Gastrocnemius medialis (tissue), 4 donors: Measurements from ENCODE around the gene PRKACB. TPM values are rescaled to one million over a fixed set of nuclear protein-coding genes. Genes with fewer than 3 reads are reported as not detected.
A peak's percentile ranks its signal among the peaks of the same experiment; 100 is the strongest.

ENCODE experiments used
- ATAC-seq, 2 donors: fragments of 150-250 bp; one replicate each; pipeline ENCODE4 v1.9.1; 2016
- DNase-seq, 2 donors: peaks; one replicate each; pipeline ENCODE4 v3.0.0-alpha.2; 2019
- H3K27ac ChIP-seq, 4 donors: fragments of 200-600 bp; sonication (generic); 1 replicate in 1 of 4; 2 replicates in 3 of 4; pipeline ENCODE4 v1.5.1; 2016 to 2018; ENCODE audit warnings: mild to moderate bottlenecking in 2 of 4, moderate library complexity in 1 of 4
- H3K27me3 ChIP-seq, 3 donors: fragments of 200-600 bp; sonication (generic) in 2 of 3; 1 replicate in 1 of 3; 2 replicates in 2 of 3; pipeline versions ENCODE4 v1.5.1 to v1.6.0; 2016 to 2019; ENCODE audit warnings: mild to moderate bottlenecking in 1 of 3, moderate library complexity in 1 of 3
- H3K36me3 ChIP-seq, 2 donors: fragments of 200-600 bp; sonication (generic) in 1 of 2; one replicate each; pipeline ENCODE4 v1.5.1; 2017 to 2018
- H3K4me1 ChIP-seq, 2 donors: fragments of 200-600 bp; sonication (generic) in 1 of 2; one replicate each; pipeline ENCODE4 v1.5.1; 2016 to 2017; ENCODE audit warnings: mild to moderate bottlenecking in 2 of 2
- H3K4me3 ChIP-seq, 4 donors: fragments of 200-600 bp; sonication (generic) in 3 of 4; 1 replicate in 1 of 4; 2 replicates in 3 of 4; pipeline ENCODE4 v1.5.1; 2016 to 2019; ENCODE audit warnings: mild to moderate bottlenecking in 2 of 4
- H3K9me3 ChIP-seq, 3 donors: fragments of 200-600 bp; sonication (generic) in 2 of 3; 1 replicate in 1 of 3; 2 replicates in 2 of 3; pipeline ENCODE4 v1.5.1; 2016 to 2019
- POLR2A ChIP-seq, 2 donors: fragments of 450-650 bp; IDR thresholded peaks; one replicate each; pipeline ENCODE4 v1.6.1; 2017; ENCODE audit warnings: antibody characterized with exemption in 2 of 2, mild to moderate bottlenecking in 2 of 2, moderate library complexity in 2 of 2
- in situ Hi-C, 4 donors: fragments of 200-750 bp; cut with MboI; loops; one replicate each; pipeline versions ENCODE4 v1.15.0 to v1.8.0; 2017; ENCODE audit warnings: low sequenced_read_pairs in 4 of 4
- intact Hi-C: fragments of 100-400 bp; cut with DNase I; formaldehyde crosslinking; loops from one replicate; pipeline ENCODE4 v1.15.1; 2023; ENCODE audit warnings: low total_unique reads
- total RNA-seq, 4 donors: library from RNA; depleted of rRNA; stranded (reverse); fragments of >200 nt; gene quantifications; one replicate each; pipeline versions ENCODE4 v1.1.0 to v1.2.3, GENCODE V29; 2016
- TF ChIP-seq, protein P1 (sequence below), 5 experiments: fragments of 450-650 bp in 3 of 5; fragments of 200-600 bp in 2 of 5; sonication (generic) in 2 of 5; IDR thresholded peaks in 4 of 5; conservative IDR thresholded peaks in 1 of 5; 1 replicate in 4 of 5; 2 replicates in 1 of 5; pipeline ENCODE4 v1.5.1; 2016 to 2019; ENCODE audit warnings: antibody characterized with exemption in 5 of 5, mild to moderate bottlenecking in 3 of 5, moderate library complexity in 3 of 5

Gene PRKACB
- total RNA-seq, 4 donors from 2014 or later, result 4.2 to 12.4 (median 7.0) TPM

DNA sequence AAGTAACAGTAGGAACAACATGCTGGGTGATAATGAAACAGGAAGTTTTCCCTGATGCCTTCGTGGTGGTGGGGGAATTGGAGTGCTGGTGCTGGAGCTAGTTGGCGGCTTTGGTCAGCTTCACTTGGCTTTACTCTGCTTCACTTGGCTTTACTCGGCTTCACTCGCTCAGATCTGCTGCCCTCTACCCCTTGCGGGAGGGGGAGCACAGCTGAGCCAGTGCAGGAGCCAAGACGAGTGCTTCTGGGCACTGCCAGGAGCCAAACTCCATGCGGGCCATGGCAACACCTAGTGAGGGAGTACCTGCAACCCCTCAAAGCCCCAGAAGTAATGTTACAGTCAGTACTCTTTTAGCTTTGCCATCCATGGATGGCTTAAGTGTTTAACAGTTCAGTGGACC lies 10.6 kb upstream of the PRKACB start:
- Histone ChIP-seq H3K9me3 (peaks cover 0 to 4% (median 0%) of the 10 kb centered on the region in 3 donors), H3K27me3 (no peaks in the 10 kb centered on the region), H3K36me3 (no peaks in the 10 kb centered on the region), H3K4me1 (no peaks in the 10 kb centered on the region), H3K4me3 (no peak overlapping the region), H3K27ac (no peak overlapping the region)
- no peak for TF ChIP-seq POLR2A (IDR thresholded peaks at IDR 0.05)
- TF ChIP-seq, protein P1, sequence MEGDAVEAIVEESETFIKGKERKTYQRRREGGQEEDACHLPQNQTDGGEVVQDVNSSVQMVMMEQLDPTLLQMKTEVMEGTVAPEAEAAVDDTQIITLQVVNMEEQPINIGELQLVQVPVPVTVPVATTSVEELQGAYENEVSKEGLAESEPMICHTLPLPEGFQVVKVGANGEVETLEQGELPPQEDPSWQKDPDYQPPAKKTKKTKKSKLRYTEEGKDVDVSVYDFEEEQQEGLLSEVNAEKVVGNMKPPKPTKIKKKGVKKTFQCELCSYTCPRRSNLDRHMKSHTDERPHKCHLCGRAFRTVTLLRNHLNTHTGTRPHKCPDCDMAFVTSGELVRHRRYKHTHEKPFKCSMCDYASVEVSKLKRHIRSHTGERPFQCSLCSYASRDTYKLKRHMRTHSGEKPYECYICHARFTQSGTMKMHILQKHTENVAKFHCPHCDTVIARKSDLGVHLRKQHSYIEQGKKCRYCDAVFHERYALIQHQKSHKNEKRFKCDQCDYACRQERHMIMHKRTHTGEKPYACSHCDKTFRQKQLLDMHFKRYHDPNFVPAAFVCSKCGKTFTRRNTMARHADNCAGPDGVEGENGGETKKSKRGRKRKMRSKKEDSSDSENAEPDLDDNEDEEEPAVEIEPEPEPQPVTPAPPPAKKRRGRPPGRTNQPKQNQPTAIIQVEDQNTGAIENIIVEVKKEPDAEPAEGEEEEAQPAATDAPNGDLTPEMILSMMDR (IDR thresholded peaks at IDR 0.05 in 4 of 5, conservative IDR thresholded peaks at IDR 0.05 in 1 of 5), result no peak
- ATAC-seq, result no peak
- intact Hi-C loops, result no loop called here
- no peak for DNase-seq
- in situ Hi-C loops, result loop anchor here (10.0 to 25.0 kb wide), 3 partner anchors 301 to 629 kb away; no protein-coding TSS in a partner anchor

DNA sequence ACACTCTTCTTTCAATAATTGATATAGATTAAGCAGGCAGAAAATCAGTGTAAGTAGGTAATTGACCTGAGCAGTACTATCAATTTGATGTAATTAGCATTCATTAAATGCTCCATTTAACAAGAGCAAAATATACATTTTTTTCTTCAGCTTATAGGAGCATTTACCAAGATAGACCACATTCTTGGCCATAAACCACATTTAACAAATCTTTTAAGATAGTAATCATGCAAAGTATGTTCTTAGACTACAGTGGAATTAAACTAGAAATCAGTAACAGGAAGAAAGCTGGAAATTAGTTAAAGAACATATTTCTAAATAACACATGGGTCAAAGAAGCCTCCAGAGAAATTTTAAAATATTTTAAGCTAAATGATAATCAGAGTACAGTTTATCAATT lies 8.7 kb upstream of the PRKACB start:
- Histone ChIP-seq H3K27me3 (no peaks in the 10 kb centered on the region), H3K4me1 (no peaks in the 10 kb centered on the region), H3K4me3 (no peak overlapping the region), H3K27ac (no peak overlapping the region), H3K9me3 (peaks cover 0 to 11% (median 0%) of the 10 kb centered on the region in 3 donors), H3K36me3 (no peaks in the 10 kb centered on the region)
- DNase-seq (no peak), ATAC-seq (no peak)
- in situ Hi-C loops (loop anchor here (10.0 to 25.0 kb wide), 3 partner anchors 299 to 627 kb away; no protein-coding TSS in a partner anchor), intact Hi-C loops (no loop called here)
- TF ChIP-seq, protein P1 (IDR thresholded peaks at IDR 0.05 in 4 of 5, conservative IDR thresholded peaks at IDR 0.05 in 1 of 5), result no peak
- no peak for TF ChIP-seq POLR2A (IDR thresholded peaks at IDR 0.05)

DNA sequence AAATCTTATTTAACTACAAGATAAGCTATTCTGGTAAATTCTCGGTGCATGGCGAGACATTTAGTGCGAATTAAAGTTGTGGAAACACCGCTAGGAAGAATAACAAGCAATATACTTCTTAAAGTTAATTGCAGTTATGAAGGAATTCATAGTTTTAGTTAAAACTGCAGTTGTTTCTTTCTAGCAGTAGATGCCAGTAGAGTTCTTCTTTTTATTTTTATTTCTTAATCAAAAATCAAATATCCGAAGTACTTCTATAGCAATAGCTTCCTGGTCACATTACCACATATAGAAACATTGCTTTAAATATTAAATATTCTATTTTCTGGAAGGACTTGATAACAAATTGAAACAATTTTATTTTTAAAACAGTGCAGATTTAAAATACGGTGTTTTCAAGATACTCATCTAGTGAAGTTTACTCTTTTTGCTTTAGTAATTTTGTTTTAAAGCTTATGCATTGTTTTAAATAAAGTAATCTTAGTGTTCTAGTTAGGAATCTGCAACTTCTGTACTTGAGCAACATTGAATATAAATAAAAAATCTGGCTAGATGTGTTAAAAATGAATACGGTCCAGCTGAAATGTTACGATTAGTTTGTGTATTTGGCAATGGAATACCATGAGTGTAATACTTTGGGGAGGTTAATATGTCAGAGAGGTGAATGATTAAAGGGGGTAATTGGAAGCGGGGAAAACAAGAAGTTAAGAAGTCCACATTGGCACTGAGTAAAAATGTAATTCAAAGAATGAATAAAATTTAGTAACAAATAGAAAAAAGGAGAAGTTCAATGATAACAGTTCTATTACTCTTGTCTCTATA lies 2.7 kb upstream of the PRKACB start:
- intact Hi-C loops (loop anchor here (1.0 to 10.0 kb wide), 4 partner anchors 153 to 633 kb away; no protein-coding TSS in a partner anchor), in situ Hi-C loops (loop anchor here (10.0 to 25.0 kb wide), 3 partner anchors 293 to 621 kb away; no protein-coding TSS in a partner anchor)
- peaks cover 0 to 11% (median 0%) of the 10 kb centered on the region in 3 donors for H3K9me3 ChIP-seq
- no peak for ATAC-seq
- no peaks in the 10 kb centered on the region for H3K27me3 ChIP-seq
- DNase-seq, result no peak
- no peak overlapping the region for H3K4me3 ChIP-seq
- no peaks in the 10 kb centered on the region for H3K4me1 ChIP-seq
- no peaks in the 10 kb centered on the region for H3K36me3 ChIP-seq
- H3K27ac ChIP-seq, result no peak overlapping the region
- TF ChIP-seq, protein P1 (IDR thresholded peaks at IDR 0.05 in 4 of 5, conservative IDR thresholded peaks at IDR 0.05 in 1 of 5), result peak; percentile 26 to 53 (median 42)
- TF ChIP-seq POLR2A (IDR thresholded peaks at IDR 0.05), result no peak

DNA sequence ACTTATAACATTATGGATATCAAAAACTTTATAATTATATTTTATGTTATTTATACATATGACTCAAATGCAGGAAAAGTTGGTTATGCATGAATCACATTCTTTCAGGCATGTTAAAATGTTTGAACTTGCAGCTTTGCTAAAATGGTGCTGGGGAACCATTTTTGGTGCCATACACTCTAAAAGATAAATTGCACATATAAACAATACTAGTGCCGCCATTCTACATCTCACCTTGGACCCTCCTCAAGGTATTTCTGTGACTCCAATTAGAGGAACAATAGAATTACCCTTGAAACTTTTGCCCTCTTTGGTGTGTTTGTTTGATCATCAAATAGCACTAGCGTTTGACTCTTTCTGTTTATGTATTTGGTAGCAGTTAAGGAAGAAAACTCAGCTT lies 997 bp downstream of the PRKACB start:
- H3K27me3 ChIP-seq, result no peaks in the 10 kb centered on the region
- intact Hi-C loops (loop anchor here (10.0 kb wide), 2 partner anchors 150 to 630 kb away; no protein-coding TSS in a partner anchor), in situ Hi-C loops (loop anchor here (5.0 to 25.0 kb wide), 5 partner anchors 282 to 617 kb away; no protein-coding TSS in a partner anchor)
- no peaks in the 10 kb centered on the region for H3K9me3 ChIP-seq
- no peak overlapping the region for H3K27ac ChIP-seq
- DNase-seq (no peak), ATAC-seq (no peak)
- no peaks in the 10 kb centered on the region for H3K36me3 ChIP-seq
- TF ChIP-seq, protein P1 (IDR thresholded peaks at IDR 0.05 in 4 of 5, conservative IDR thresholded peaks at IDR 0.05 in 1 of 5), result no peak
- TF ChIP-seq POLR2A (IDR thresholded peaks at IDR 0.05), result no peak
- peak overlapping the region in 1 of 4 donors; percentile 6 for H3K4me3 ChIP-seq
- no peaks in the 10 kb centered on the region for H3K4me1 ChIP-seq
